SKM-1 treated with dmso at 0.1 percent for 144 hours (cell line): ENCODE results near the gene CCDC17.
A peak's percentile ranks its signal among the peaks of the same experiment; 100 is the strongest.

Source experiments
- DNase-seq: peaks from one replicate; lab custom pipeline; 2025; ENCODE audit not compliant: unreplicated experiment; lab: John Stamatoyannopoulos, UW

CCDC17 gene

DNA sequence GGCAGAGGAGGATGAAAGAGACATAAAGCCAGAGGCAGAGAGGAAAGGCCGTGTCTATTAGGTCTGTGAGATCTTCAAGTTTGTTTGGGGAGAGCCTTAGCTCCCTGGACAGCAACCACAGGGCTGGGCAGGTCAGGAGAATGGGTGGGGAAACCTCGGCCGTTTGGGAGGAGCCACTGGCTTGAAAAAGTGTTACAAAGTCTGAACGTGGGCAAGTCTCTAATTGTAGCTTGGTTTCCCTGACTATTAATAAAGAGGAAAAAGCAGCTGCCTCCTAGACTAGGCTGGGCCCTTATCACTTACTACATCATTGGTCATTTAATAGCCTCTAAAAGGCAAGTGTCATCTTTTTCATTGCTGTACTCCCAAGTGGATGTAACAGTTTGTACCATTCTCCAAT, at the start of gene CCDC17:
Gene CCDC17, minus strand, starts transcription at position 83 of the 400 bp plus-strand sequence. CDS start 145 bp downstream, outside the sequence.
- DNase-seq, result no peak

DNA sequence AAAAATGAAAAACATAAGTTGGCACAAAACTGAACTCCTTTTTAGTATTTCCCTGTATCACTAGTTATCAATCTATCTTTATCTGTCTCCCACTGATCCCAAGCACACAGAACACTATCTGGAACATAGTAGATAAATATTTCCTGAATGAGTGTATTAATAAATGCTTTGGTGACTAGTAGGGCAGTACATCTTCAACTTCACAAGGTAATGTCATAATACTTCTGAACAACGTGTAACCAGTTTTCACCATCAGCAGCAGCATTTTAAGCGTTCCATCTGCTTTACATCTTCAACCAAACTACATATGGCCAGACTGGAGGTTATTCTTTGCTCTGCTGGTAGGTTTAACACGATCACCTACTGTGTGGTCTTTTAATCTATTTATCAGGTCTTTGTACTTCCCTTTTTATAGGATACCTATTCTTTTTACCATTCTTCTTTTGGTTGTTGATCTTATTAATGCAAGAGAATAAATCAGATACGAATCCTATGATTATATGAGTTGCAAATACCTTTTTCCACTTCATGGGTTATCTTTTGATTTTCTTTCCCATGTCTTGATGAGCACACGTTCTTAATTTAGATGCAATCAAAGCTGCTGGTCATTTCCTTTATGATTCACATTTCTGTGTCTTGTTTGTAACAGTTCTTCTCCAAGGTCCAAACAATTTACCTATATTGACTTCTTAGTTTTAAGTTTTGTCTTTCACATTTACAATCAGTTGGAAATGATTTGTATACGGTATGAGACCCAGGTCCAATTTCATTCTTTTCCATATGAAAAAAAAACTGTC, 46.2 kb upstream of the CCDC17 start:
- no peak for DNase-seq

- no peak for DNase-seq
These were observed 45.5 kb upstream of the CCDC17 start for GRCh38 chr1:45669379-45669778.

GRCh38 chr1:45668526-45668925, 44.7 kb upstream of the CCDC17 start:
- DNase-seq, result no peak

DNA sequence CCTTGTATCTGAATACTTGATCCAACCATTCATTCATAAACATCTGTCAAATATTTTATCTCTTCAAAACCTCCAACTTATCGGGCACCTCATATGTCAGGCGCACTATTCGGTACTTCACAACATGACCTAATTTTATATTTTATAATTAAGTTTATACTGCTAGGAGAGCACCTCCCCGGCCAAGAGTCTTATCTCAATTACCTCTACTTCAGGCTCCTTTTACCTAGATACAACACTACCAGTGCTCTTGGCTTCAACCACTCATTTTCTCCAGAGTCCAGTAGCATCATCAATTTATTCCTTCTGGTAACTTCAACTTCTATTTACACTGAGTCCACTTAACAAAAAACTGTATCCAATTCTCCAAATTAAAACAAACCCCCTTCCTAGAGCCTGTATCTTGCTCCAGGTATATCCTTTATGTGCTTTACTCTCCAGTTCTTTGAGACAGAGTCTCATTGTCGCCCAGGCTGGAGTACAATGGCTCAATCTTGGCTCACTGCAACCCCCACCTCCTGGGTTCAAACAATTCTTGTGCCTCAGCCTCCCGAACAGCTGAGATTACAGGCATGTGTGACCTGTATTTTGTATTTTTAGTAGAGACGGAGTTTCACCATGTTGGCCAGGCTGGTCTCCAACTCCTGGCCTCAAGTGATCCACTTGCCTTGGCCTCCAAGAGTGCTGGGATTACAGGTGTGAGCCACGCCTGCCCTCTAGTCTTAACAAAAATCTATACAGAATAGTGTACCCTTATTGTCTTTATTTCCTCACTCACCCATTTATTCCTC, 43.7 kb upstream of the CCDC17 start:
- DNase-seq, result no peak

DNA sequence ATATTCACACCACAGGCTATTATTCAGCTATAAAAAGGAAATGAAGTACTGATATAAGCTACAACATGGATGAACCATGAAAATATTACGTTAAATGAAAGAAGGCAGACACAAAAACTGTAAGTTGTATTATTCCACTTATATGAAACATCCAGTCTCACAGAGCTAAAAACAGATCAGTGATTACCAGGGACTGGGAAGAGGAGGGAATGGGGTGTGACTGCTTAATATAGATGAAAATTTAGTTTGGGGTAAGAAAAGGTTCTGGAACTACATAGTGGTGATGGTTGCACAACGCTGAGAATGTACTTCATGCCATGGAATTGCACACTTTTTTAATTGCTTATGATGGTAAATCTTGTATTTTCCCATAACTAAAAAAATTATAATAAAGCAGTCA, 43.0 kb upstream of the CCDC17 start:
- no peak for DNase-seq

- DNase-seq, result no peak
These were observed 36.5 kb upstream of the CCDC17 start for GRCh38 chr1:45660336-45660735.

DNA sequence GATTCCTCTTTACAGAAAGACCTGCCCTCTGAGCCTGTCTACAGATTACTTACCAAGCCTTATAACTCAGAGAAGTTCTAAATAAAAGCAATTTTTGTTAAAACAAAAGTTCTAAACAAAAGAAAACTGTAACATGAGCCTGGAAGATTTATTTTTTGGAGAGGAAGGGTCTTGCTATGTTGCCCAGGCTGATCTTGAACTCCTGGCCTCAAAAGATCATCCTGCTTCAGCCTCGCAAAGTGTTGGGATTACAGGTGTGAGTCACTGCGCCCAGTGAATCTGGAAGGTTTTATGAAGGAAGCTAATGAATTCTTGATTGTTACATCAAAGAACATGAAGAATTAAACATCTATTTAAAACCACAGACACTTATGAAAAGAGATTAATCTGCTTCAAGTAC, 35.4 kb upstream of the CCDC17 start:
- DNase-seq, result no peak

GRCh38 chr1:45658171-45658570, 34.3 kb upstream of the CCDC17 start:
- no peak for DNase-seq

DNA sequence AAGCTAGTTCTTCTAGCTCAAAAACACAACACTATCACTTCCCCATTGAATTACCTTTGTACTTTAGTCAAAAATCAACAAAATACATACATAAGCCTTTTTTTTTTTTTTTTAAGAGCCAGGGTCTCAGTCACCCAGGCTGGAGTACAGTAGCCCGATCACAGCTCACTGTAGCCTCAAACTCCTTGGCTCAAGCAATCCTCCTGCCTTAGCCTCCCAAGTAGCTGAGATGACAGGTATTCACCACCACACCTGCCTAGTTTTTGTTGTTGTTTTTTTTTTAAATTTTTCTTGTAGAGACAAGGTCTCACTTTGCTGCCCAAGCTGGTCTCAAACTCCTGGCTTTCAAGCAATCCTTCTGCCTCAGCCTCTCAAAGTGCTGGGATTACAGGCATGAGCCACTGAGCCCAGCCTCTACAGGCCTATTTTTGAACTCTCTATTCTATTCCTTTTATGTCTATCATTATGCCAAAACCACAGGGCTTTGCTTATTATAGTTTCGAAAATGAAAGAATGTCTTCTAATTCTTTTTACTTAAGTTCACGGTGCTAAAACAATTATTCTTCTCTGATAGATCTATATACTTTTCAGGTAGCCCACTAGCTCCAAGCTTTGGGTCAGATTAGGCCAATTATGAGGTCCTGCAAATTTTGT, 32.8 kb upstream of the CCDC17 start:
- no peak for DNase-seq

DNA sequence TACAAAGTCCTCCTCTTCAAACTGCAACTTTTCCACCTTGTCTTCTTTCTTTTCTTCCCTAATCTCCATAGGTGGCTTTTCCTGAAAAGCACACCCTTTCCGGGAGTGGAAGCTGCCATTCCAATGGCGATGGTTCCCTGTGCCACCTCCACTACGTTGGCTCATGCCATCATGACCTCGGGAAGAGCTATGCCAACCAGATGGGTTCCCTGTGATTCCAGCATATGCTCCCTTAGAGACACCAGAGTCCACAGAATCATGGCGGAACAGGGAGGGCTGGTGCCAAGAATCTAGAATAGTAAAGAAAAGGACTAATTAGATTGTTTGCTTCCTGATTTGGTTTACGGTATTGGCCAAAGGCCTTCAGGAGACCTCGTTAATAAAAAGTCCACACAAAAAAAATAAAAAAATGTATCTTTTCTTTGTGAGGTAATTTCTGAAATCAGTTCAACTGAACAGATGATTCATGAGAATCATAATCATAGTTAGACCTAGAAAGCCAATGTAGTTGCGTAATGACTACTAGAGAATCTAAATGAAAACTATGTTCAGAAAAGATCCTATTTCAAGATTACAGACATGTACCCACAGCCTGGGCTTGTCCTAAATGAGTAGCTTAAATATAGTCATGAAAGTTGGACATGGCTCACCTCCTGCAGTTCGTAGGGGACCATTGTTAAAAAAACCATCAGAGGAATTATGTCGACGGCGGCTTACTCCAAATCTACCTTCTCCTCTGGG, 30.9 kb upstream of the CCDC17 start:
- DNase-seq, result no peak

- peak; percentile 29 for DNase-seq
These were observed 23.6 kb upstream of the CCDC17 start for GRCh38 chr1:45647248-45648021.

GRCh38 chr1:45644661-45645060, 20.8 kb upstream of the CCDC17 start:
- no peak for DNase-seq

DNA sequence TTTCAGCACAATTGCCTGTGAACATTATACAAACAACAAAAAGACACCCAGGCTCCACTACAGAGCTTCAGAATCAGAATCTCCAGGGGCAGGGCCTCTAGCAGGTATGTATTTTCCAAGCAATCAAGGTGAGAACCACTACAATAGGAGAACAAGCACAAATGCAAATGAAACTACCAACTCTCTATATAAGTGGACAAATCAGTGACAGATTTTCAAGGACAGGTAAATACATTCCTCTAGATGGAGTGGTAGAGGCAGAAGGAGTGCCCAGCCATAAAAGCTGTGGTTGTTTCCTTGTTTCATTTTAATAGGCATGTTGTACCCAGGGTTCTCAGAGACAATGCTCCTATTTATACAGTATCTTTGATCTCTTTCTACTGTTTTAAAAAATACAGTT, 20.1 kb upstream of the CCDC17 start:
- DNase-seq, result no peak

- DNase-seq, result no peak
These were observed 19.5 kb upstream of the CCDC17 start for GRCh38 chr1:45643321-45643720.

- no peak for DNase-seq
These were observed 16.4 kb upstream of the CCDC17 start for GRCh38 chr1:45640293-45640692.

GRCh38 chr1:45635211-45635610, 11.4 kb upstream of the CCDC17 start:
- no peak for DNase-seq

DNA sequence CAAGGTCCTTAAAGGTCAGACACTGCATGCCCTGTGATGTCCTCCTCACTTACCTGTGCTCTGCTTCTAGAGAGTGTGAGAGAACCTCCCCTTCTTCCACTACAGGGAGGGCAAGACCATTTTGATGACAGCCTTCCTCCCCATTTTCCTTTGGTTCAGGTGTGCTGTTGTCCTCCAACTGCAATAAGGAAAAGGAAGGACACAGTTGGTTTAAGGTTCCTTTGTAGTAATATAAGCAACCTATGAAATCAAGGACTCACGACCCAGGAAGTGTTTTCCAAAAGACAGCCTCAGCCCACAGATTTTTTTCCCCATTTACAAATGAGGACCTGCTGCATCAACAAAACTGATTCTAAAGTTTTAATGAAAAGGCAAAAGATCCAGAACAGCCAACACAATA, 6.6 kb upstream of the CCDC17 start:
- no peak for DNase-seq

DNA sequence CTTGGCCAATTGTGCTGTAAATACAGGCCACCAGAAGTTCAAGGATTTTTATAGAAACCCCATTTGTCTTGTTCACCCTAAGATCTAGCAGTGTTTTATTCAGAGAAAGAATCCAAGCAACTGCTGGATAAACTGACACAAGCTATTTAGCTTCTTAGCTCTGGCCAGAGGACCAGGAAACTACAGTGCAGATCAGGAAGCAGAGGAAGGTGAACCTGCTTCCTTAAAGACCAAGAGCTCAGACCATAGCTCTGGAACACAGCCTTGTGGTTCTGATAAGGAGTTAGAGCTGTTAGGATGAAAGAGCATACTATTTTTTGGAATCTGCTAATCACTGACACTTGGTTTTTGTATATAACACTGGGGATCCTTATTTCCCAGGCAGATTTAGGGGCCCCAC, 5.2 kb upstream of the CCDC17 start:
- DNase-seq, result no peak
